Kidney (tissue), 14 donors: ENCODE data around the gene SDK1. TPM values are rescaled to one million over a fixed set of nuclear protein-coding genes. Genes with fewer than 3 reads are reported as not detected.

Experiments
- DNase-seq, 5 donors: peaks; one replicate each; pipeline ENCODE4 v3.0.0-alpha.2; 2013 to 2020
- FAIRE-seq: peaks from 2 replicates; lab custom pipeline; 2012; peaks lifted over from hg19 to GRCh38; lab: Jason Lieb, UNC
- H3K27ac ChIP-seq, 2 donors: one replicate each; pipeline ENCODE4 v1.7.0; 2013; ENCODE audit warnings: low read depth in 2 of 2, low read length in 2 of 2, inconsistent platforms in 1 of 2
- H3K27me3 ChIP-seq: one replicate; pipeline ENCODE4 v1.7.1; 2013; ENCODE audit warnings: low read length, inconsistent platforms; ENCODE audit not compliant: control insufficient read depth, insufficient read depth
- H3K36me3 ChIP-seq, 3 donors: one replicate each; pipeline versions ENCODE4 v1.7.0 to v1.7.1; 2013; ENCODE audit warnings: low read length in 3 of 3, control low read depth in 1 of 3, inconsistent platforms in 1 of 3; ENCODE audit not compliant: insufficient read depth in 3 of 3, control insufficient read depth in 2 of 3
- H3K4me1 ChIP-seq, 3 donors: one replicate each; pipeline versions ENCODE4 v1.7.0 to v1.7.1; 2013; ENCODE audit warnings: low read length in 3 of 3, inconsistent platforms in 1 of 3, low read depth in 1 of 3; ENCODE audit not compliant: control insufficient read depth in 2 of 3, insufficient read depth in 2 of 3
- H3K4me3 ChIP-seq, 3 donors: one replicate each; pipeline versions ENCODE4 v1.7.0 to v1.8.1; 2013; ENCODE audit warnings: low read length in 3 of 3, control low read depth in 1 of 3, inconsistent platforms in 1 of 3
- H3K9ac ChIP-seq, 3 donors: one replicate each; pipeline versions ENCODE4 v1.7.0 to v1.7.1; 2013; ENCODE audit warnings: low read length in 3 of 3, control low read depth in 1 of 3, inconsistent platforms in 1 of 3
- H3K9me3 ChIP-seq, 3 donors: one replicate each; pipeline versions ENCODE4 v1.7.0 to v1.7.1; 2013; ENCODE audit warnings: low read length in 3 of 3, control low read depth in 1 of 3, inconsistent platforms in 1 of 3; ENCODE audit not compliant: control insufficient read depth in 2 of 3, insufficient read depth in 1 of 3
- CTCF ChIP-seq: IDR thresholded peaks from 3 replicates; pipeline ENCODE4 v1.5.1; 2012; ENCODE audit warnings: mild to moderate bottlenecking, moderate library complexity, borderline replicate concordance; ENCODE audit not compliant: insufficient read depth; ENCODE audit errors: extremely low read depth
- intact Hi-C: fragments of 100-400 bp; cut with DNase I; formaldehyde crosslinking; loops from one replicate; pipeline ENCODE4 v1.11.1; 2022
- polyA plus RNA-seq: library from polyadenylated mRNA; stranded (reverse); fragments of 350-450 nt; fragmentation: Illumina TruSeq; extraction: RNeasy Lipid Tissue Mini Kit (QIAGEN cat#74804); gene quantifications from one replicate; pipeline ENCODE4 v1.2.3, GENCODE V29; 2014; ENCODE audit warnings: low read depth, low replicate concordance; ENCODE audit not compliant: insufficient read depth
- total RNA-seq: library from RNA; stranded (reverse); fragmentation: NEBNext Ultra II Directional; extraction: Animal tissue kit (Norgen Biotek cat#: 25700); gene quantifications from one replicate; pipeline ENCODE4 v1.2.1, GENCODE V29; 2021
- donor health status: control.
- donor health status: control.
- donor health status: control.
- donor health status: control.
- donor health status: control.
- donor health status: DM: yes; HTN: yes; CAD: no.
- donor health status: Normal renal cell carcinoma (clear cell type).

The SDK1 gene
- total and polyA plus RNA-seq, 2 donors from 2014 or later, result 2.0 to 38.3 TPM

- Histone ChIP-seq H3K27me3 (no peaks in the 10 kb centered on the region), H3K4me3 (no peak overlapping the region), H3K9ac (no peak overlapping the region), H3K4me1 (peaks cover 0 to 3% (median 0%) of the 10 kb centered on the region in 3 donors), H3K9me3 (no peaks in the 10 kb centered on the region), H3K36me3 (no peaks in the 10 kb centered on the region), H3K27ac (no peak overlapping the region)
- FAIRE-seq (no peak), DNase-seq (no peak)
- no peak for TF ChIP-seq CTCF
- intact Hi-C loops, result no loop called here
These were observed 115.4 kb downstream of the SDK1 start for GRCh38 chr7:3416453-3416852.

- FAIRE-seq (no peak), DNase-seq (no peak)
- Histone ChIP-seq H3K36me3 (no peaks in the 10 kb centered on the region), H3K9me3 (no peaks in the 10 kb centered on the region), H3K9ac (no peak overlapping the region), H3K4me1 (no peaks in the 10 kb centered on the region), H3K27me3 (no peaks in the 10 kb centered on the region), H3K27ac (no peak overlapping the region), H3K4me3 (no peak overlapping the region)
- intact Hi-C loops, result no loop called here
- no peak for TF ChIP-seq CTCF
These were observed 124.0 kb downstream of the SDK1 start for GRCh38 chr7:3425087-3425486.

GRCh38 chr7:3426064-3426463, 125.0 kb downstream of the SDK1 start:
- TF ChIP-seq CTCF, result no peak
- Histone ChIP-seq H3K9ac (no peak overlapping the region), H3K9me3 (no peaks in the 10 kb centered on the region), H3K36me3 (no peaks in the 10 kb centered on the region), H3K27ac (no peak overlapping the region), H3K4me1 (no peaks in the 10 kb centered on the region), H3K27me3 (no peaks in the 10 kb centered on the region), H3K4me3 (no peak overlapping the region)
- no peak for DNase-seq
- intact Hi-C loops, result no loop called here
- no peak for FAIRE-seq

GRCh38 chr7:3427957-3428356, 126.9 kb downstream of the SDK1 start:
- Histone ChIP-seq H3K4me1 (no peaks in the 10 kb centered on the region), H3K27ac (no peak overlapping the region), H3K9ac (no peak overlapping the region), H3K4me3 (no peak overlapping the region), H3K36me3 (no peaks in the 10 kb centered on the region), H3K27me3 (no peaks in the 10 kb centered on the region), H3K9me3 (no peaks in the 10 kb centered on the region)
- intact Hi-C loops, result no loop called here
- FAIRE-seq (no peak), DNase-seq (no peak)
- no peak for TF ChIP-seq CTCF
